Upper lobe of right lung (tissue), 1 donor: ENCODE data around the gene FAM200C. TPM values are rescaled to one million over a fixed set of nuclear protein-coding genes. Genes with fewer than 3 reads are reported as not detected.

Source experiments
- ATAC-seq: fragments of 200-7000 bp; cut with Tn5 transposase; one replicate; pipeline ENCODE4 v1.9.1; 2020; ENCODE audit warnings: mild to moderate bottlenecking, moderate library complexity
- DNase-seq: peaks from one replicate; pipeline ENCODE4 v3.0.0-alpha.2; 2020
- H3K27ac ChIP-seq: fragments of 200-600 bp; one replicate; pipeline ENCODE4 v1.8.0; 2022
- H3K27me3 ChIP-seq: fragments of 200-600 bp; one replicate; pipeline ENCODE4 v1.8.0; 2022; ENCODE audit warnings: mild to moderate bottlenecking
- H3K36me3 ChIP-seq: fragments of 200-600 bp; one replicate; pipeline ENCODE4 v1.8.0; 2022
- H3K4me1 ChIP-seq: fragments of 200-600 bp; one replicate; pipeline ENCODE4 v1.8.0; 2022
- H3K4me3 ChIP-seq: fragments of 200-600 bp; one replicate; pipeline ENCODE4 v1.8.0; 2022; ENCODE audit warnings: mild to moderate bottlenecking
- H3K9me3 ChIP-seq: fragments of 200-600 bp; one replicate; pipeline ENCODE4 v1.8.0; 2022
- intact Hi-C: fragments of 100-400 bp; cut with DNase I; formaldehyde crosslinking; loops from one replicate; pipeline ENCODE4 v1.11.0; 2022
- total RNA-seq: library from RNA; stranded (reverse); fragmentation: NEBNext Ultra II Directional; extraction: Animal tissue kit (Norgen Biotek cat#: 25700); gene quantifications from one replicate; pipeline ENCODE4 v1.2.1, GENCODE V29; 2021
- TF ChIP-seq, protein P1 (sequence below): fragments of 200-600 bp; IDR thresholded peaks from one replicate; pipeline ENCODE4 v1.8.0; 2022; ENCODE audit warnings: antibody characterized with exemption
- donor health status: DM: no; HTN: yes; CAD: no; lungs with severe emphysema.

The FAM200C gene
- total RNA-seq, 1 donor from 2014 or later = 2.8 TPM

DNA sequence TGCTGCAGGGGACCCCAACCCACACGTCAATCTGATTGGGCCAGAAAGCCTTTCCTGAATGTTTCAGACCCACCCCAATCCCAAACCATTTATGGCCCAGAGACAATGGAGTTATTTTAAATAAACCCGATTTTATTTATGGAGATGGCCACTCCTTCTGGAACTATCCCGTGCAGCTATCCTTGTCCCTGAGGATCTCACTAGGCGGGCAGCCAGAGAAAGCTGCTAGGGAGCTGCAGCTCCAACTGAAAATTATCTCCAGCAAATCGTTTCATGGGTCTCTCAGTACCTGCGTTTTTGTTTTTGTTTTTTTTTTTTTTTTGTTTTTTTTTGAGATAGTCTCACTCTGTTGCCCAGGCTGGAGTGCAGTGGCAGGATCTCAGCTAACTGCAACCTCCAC, 52.4 kb downstream of the FAM200C start:
- TF ChIP-seq, protein P1, sequence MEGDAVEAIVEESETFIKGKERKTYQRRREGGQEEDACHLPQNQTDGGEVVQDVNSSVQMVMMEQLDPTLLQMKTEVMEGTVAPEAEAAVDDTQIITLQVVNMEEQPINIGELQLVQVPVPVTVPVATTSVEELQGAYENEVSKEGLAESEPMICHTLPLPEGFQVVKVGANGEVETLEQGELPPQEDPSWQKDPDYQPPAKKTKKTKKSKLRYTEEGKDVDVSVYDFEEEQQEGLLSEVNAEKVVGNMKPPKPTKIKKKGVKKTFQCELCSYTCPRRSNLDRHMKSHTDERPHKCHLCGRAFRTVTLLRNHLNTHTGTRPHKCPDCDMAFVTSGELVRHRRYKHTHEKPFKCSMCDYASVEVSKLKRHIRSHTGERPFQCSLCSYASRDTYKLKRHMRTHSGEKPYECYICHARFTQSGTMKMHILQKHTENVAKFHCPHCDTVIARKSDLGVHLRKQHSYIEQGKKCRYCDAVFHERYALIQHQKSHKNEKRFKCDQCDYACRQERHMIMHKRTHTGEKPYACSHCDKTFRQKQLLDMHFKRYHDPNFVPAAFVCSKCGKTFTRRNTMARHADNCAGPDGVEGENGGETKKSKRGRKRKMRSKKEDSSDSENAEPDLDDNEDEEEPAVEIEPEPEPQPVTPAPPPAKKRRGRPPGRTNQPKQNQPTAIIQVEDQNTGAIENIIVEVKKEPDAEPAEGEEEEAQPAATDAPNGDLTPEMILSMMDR = no peak
- intact Hi-C loops = no loop called here
- Histone ChIP-seq H3K36me3 (no peaks in the 10 kb centered on the region), H3K27me3 (no peaks in the 10 kb centered on the region), H3K27ac (no peak overlapping the region), H3K9me3 (no peaks in the 10 kb centered on the region), H3K4me1 (peaks cover 4% of the 10 kb centered on the region), H3K4me3 (no peak overlapping the region)
- DNase-seq (no peak), ATAC-seq (no peak)

Other genes starting within 250 kb of the FAM200C start
- not detected for gene FABP6, start 170.5 kb downstream of the FAM200C start, total RNA-seq
- gene CCNJL, start 87.5 kb downstream of the FAM200C start, total RNA-seq = 16.6 TPM
- gene C1QTNF2, start 29.4 kb downstream of the FAM200C start, total RNA-seq = 2.2 TPM
- gene SLU7, start 19.0 kb upstream of the FAM200C start, total RNA-seq = 49.2 TPM
- 5.6 TPM for gene PTTG1, start 21.8 kb upstream of the FAM200C start, total RNA-seq